Left kidney (tissue), 2 donors: ENCODE results near the gene ANO2. TPM values are rescaled to one million over a fixed set of nuclear protein-coding genes. Genes with fewer than 3 reads are reported as not detected.

ENCODE experiments used
- DNase-seq: peaks from one replicate; pipeline ENCODE4 v3.0.0-alpha.2; 2013
- polyA plus RNA-seq: library from polyadenylated mRNA; unstranded; fragments of 120-200 nt; gene quantifications from one replicate; pipeline ENCODE4 v1.2.1, GENCODE V29; 2013; ENCODE audit not compliant: insufficient read length

ANO2 gene
- polyA plus RNA-seq, 1 donor = 4.9 TPM

DNA sequence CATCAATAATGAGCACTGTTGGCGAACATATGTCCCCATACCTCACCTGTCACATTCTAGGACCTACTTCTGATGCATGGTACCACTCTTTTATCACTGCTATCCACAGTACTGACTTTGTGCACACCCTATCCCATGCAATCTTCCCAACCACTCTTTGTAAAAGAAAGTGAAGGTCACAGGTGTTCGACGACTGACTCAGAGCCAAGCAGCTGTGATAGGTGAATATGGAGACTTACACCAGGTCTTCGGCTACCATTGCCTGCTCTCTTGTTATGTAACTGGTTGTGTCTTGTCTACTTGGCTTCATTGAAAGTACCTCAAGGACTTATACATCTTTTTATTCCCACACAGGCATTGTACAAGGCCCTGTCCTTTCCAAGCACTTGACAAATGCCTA lies 169.0 kb downstream of the ANO2 start:
- DNase-seq = no peak

DNA sequence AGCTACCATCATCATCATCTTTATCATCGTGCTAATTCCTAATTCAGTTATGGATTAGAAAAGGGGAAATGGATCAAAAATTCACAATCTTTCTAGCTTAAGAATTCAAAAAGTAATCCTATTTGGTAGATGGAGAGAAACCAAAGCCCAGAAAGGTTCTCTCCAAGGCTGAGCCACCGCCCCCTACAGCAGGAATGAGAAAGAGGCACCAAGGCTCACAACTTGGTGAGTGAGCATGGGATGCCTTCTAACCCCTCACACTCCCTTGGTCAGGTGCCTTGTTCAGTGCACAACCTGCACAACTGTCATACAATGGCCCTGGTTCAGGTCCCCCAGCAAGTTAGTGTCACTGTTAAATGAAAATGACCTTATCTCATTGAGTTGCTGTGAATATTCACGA lies 171.5 kb downstream of the ANO2 start:
- DNase-seq = no peak

DNA sequence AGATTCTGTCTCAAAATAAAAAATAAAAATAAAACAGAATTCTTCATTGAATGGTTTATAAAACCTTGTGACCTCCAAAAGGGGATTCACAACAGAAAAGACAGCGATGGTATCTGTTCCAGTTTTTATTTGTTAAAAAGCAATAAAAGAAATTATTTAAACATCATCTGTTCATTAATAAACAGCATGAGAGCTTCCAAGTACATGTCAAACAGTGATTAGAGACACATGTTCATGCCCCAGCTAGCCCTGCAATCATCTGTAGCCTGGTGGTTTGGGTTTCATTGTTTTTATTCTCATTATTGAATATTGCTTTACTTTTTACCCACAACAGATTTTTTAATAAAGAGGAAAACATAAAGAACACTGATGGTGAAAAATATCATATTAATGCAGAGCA lies 173.3 kb downstream of the ANO2 start:
- no peak for DNase-seq

DNA sequence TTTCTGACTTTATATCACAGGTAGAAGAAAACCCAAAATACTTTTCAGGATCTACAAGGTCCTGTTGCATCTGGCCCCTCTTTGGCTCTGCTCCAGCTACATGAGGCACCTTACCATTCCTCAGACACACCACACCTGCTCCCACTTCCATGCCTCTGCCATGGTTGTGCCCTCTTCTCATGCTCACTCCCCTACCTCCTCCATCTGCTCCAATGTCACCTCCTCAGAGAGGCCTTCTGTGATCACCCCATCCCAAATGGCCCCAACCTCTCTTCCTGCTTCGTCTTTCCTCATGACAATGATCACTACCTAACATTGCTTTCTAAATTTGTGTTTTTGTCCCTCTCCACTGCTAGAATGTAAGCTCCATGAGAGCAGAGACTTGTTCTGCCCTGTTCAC lies 174.3 kb downstream of the ANO2 start:
- DNase-seq = no peak

DNA sequence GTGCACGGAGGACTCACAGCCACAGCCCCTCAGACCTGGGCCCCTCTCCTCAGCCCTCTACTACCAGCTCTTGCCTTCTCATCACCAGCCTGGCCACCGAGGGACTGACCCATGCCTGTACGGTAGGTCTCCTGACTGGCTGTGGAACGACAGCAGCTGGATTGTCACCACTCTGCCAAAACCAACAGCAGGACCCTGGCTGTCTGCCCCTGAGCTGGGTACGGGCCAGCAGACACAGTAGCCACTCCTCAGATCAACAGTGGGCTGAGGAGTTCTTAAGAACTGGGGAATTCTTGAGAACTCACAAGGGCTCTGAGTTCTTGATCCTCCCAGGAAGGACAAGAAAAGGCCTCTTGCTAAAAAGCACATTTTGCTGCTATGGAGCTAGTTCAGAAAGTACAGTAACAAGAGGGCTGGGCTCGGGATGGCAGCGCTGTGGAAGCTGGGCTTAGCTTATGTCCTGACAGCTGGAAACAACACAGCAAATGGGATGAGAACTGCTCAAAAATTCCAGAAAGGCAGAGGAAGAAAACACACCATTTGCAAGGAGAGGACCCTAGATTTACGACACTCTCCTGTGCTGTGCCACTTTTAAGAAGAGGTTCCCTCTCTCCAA lies 176.4 kb downstream of the ANO2 start:
- no peak for DNase-seq

DNA sequence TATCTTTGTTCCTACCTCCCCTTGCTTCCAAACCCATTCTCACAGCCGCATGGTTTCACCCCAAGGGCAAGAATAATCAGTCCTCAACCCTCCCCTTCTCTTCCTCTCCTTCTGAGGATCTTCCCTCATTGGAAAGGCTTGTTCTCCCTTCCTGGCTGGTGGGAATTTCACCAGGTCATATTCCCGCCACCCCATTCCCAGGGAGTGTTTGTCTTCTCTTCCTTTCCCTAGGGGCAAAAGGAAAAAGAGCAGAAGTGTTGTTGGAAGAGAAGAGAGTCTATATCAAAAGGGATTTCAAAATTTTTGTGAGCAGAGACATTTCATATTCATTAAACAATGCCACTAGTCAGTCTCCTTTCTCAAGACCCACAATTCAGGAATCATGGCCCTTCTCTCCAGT lies 176.9 kb downstream of the ANO2 start:
- no peak for DNase-seq

DNA sequence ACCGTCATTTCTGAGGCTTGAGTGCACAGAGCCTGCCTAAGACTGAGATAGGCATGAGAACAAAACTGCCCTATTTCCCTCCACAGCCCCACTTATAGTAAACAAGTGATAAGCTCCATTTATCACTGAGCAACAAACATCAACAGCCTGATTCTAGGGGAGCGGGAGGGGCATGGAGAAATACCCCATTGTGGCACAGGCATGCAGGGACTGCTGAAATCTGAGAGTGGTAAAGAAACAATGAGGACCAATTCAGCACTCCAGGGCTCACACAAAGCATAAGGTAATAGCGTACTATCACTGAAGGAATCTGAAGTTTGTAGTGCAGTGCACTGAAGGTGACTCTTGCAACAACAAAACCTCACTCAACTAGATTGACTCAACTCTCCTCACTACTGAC lies 186.7 kb downstream of the ANO2 start:
- DNase-seq = no peak

DNA sequence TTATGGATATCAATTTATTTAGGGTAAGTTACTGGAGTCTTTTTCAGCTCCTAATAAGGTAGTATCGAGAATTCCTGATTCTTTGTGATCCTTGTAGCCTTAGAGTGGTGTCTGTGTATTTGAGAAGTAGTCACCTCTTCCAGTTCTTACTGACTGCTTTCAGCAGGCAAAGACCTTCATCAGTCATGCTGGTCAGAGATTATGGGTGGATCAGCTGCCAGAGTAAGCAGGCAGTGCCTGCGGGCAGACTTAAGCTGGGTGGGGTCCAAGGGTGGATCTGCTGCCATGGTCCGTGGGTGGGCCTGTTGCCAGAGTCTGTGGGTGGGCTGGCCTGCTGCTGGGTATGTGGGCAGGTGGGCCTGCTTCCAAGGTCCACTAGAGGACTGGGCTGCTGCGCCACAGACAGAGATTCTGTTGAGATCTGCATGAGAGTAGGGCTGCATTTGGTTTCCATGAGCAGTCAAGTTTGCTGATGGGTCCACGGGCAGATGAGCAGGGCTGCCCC lies 188.7 kb downstream of the ANO2 start:
- DNase-seq = no peak

DNA sequence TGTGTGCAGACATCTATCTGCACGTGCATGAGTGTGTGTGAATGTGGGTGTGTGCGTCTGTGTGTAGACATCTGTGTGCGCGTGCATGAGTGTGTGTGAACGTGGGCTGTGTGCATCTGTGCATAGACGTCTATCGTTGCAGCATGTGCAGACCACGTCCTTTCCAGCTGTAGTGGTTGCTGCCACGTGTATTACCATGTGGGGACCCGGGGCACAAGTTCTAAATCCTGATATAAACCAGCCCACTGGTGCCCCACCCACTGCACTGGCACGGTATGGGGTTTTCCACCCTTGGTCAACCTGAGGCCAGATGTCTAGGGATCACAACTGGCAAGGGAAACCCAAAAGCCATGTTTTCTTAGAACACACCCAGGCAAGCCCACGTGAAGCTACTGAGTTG lies 197.0 kb downstream of the ANO2 start:
- DNase-seq = no peak

DNA sequence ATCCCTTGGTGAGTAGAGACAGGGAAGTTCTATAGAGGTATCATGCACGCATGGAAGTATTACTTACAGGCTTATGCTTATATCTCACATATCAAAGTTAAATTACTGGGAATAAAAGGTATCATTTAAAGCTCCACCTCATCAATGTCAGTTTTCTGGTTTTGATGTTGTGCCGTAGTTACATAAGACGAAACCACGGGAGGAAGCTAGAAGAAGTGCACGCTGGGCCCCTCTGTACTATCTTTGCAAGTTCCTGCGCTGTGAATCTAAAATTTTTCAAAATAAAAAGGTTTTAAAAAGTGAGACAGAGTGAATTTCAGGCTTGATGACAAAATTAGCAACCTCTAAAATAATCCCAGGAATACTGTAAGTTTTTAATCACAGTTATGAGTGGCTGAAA lies 198.1 kb downstream of the ANO2 start:
- DNase-seq = no peak

DNA sequence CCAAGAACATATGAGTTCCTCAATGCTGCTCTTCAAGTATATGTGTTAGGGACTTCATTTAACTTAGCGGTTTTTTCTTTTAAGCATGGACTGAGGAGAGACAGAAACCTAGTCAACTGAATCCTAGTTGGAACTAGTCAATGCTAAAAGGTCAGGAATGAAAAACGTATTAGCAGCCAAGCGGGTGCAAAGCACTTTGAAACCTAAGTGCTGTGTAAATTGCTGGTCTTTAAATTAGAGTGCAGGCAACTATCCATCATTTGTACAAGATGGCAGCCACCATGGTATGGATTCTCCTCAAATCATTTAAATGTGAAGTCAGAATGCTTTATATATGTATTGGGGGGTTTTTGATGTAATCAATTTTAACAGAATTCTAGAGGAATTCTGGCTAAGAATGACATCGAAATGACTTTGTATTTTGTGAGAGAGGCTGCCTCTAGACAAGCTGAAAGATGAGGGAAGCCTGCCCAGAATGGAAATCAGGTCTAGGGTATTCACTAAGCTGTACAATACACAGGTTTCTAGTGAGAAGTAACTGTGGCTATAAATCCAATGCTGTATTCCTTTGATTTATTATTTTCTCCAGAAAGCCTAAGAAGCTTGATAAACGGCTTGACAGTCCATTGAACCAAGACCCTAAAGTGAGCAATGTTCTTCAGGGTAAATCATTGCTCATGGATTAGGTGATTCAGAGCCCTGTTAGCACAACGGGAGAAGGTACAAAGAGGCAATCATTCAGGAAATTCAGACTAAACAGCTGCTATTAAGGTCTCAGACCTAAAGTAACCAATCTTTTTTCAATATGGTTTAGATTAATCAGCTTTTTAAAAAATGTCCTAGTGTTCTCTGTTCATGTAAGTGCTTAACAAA lies 198.8 kb downstream of the ANO2 start:
- no peak for DNase-seq

DNA sequence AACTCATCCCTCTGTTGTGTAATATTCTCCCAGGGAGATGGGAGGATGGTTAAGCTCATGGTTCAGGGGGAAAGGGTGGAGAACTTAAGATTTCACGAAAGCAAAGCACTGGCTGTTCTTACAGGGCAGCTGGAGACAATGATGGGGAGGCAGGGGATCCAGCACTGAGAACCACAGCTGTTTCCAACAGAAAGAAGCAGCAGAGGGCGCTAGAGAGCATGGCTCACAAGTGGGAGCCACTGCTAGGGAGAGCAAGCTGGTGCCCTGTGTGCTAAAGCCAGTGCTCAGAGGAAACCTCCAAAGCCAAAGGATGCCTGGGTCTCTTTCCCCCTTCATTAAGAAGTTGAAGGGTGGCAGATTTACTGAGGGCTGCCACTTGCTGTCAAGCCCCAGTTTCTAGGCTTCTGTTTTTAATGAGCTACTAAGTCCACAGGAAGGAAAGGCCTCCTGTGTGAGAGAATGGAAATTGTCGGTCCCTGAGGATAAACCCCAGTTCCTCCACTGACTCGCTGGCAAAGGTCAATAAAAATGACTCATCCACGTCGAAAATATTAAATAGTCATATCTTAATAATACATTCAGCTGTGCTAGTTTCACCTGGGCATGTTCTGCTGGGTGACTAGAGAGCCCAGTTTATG lies 199.7 kb downstream of the ANO2 start:
- DNase-seq = peak; percentile 70

DNA sequence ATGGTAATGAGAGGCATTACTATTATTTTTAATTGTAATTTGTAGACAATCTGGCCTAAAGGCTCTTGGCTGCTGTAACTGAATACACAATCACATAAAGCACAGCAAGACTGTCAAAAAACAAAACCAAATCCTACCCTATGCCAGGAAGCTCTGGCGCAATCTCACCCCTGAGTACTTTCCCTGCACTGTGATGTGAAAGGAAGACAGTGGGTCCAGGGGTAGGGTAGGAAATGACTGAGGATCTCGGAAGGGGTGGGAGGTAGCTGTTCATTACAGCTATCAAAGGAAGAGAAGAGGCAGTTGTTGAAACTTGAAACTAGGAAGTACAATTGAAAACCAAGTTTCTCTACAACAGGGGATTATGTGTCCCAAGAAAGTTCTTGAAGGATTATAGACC lies 202.8 kb downstream of the ANO2 start:
- no peak for DNase-seq

DNA sequence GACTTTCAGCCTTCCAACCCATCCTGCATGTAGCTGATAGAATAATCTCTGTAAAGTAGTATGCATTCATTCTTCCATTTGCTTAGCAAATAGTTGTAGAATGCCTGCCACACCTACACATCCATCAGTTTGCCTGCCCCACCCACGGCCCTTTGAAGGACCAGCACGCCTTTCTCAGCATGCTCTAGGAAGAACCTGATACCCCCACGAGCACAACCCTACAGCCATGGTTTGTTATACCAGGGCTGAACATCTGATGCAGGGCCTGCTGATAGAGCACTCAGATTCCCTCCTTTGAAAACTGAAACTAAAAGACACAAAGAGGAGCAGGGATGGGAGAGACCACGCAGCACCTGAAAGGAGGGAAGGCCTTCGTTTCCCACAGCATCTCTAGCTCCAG lies 205.1 kb downstream of the ANO2 start:
- no peak for DNase-seq

DNA sequence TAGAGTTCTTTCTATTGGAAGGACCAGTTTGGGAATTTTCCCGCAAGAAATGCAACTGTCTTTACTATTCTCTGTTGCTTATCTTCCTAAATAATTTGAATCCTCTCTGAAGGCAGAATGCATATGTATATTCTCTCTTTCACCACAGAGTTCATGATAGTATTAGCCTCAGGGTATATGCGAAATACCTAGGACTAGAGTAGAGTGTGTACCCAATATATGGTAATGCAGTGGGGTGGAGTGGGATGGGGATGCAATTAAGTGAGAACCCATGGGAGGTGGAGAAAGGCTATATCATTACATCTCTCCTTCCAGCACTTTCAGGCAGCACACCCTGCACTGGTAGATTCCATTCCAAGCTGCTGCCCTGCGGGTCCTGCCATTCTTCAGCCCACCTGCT lies 207.3 kb downstream of the ANO2 start:
- no peak for DNase-seq

DNA sequence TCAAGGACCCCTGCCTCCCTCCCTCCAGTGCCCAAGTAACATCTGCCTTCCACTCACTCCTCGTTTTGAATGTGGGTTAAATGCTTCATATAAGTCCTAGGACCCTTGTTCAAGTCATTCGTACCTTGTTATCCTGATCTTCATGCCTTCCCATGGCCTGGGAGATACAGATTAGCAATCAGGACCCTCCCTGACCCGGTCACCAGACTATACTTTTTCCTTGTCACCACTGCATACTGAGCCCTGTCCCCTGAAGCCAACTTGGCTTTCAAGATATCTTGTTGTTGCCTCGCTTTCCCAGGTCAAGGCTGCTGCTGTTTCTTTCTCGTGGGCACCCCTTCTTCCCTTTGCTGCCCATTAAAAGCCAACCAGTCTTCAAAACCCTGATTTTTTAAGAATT lies 208.5 kb downstream of the ANO2 start:
- DNase-seq = no peak

DNA sequence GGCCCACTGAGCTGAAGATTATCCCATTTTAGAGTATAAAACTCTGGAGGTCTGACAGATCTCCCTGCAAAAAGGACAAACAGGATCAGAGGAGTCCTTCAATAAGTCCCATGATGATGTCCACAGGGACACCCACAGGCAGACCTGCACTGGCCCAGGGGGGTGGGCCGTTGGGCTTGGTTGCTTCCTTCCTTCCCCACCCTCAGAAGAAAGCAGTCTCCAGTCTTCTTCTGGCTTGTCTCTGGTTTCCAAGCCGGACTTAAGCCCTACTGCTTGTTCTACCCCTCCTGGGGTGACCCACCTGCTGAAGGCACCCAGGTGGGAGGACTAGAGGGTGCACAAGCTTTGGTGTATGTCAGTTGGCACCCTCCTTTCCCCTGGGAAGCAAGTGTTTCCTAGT lies 209.0 kb downstream of the ANO2 start:
- no peak for DNase-seq

DNA sequence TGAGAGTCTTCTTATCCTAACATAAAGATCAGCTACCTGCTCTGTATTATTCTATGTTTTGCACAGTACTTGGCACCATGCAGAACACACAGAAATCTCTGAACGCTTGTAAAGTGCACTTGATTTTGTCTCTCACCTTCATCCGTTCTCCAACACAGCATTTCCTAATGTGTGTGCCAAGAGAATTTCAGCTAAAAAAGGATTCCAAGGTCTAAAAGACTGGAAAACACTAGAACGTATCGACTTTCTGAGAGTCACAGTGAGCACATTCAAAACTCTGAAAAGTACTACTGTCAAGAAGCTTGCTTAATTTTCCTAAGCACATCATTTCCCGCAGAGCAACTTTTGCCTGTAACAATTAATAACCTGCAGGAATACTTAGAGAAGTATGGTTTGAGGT lies 211.1 kb downstream of the ANO2 start:
- DNase-seq = no peak

DNA sequence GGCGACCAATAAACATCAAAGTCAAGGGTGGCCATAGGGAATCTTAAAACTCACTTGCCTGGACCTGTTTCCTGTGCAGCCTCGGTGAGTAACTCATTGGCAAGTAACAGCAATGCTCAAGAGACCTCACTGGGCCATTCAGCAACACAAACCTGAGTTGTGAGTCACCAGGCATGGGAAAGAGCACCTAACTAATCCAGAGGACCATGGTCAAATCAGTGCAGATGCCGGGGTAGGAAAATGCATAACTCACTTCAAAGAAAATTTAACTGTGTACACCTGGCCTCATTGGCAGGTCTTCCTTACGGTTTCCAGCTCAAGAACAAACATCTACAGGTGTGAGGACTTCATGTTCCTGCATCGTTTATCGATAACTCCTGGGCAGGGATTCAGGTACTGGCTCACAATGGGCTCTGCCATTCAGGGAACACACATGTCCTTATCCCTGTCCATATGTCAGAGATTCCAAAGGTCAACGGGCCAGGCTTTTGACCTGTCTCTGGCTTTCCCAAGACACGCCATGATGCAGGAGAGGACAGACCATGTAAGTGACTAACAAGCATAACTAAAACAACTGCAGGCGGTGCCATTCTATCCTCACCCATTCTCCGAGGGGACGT lies 211.8 kb downstream of the ANO2 start:
- no peak for DNase-seq

DNA sequence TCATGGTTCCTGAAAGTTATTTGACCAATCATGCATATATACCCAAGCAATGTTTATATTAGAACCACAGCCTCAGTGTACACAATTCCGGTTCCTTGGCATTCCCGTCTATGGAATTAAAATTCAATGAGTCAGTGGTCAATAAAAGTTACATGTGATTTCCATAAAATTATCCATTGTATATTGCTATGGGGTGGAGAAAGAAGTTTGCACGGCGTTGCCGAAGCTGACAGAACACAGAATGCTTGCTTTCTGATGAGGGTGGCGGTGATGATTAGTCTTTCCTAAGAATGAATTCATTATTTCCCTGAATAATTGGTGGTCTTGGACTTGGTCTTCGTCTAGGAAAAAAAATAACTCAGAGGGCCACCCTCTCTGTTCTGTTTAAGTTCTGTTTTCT lies 214.1 kb downstream of the ANO2 start:
- DNase-seq = no peak

DNA sequence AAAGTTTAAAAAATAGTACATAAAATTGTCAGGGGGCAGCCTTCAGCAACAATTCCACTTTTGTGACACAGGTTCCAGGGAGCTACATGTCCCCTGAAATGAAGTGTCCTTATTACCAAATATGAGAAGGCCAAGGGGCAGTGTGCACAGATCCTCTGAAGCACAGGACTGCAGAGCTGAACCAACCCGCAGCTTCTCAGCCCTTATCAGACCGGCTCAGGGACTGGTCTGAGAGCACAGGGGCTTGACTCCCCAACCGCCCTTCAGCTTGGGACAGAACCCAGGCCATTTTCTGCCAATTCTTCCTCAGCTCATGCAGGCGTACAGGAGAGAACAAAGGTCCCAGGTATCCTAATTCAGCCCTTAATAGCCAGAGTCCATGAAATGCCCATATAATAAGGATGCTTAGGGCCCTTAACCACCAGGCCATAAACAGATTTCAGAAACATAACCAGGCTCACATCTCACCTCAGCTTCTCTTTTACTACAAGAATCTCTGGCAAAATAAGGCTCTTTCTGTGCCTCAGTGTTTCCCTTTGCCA lies 221.3 kb downstream of the ANO2 start:
- no peak for DNase-seq

DNA sequence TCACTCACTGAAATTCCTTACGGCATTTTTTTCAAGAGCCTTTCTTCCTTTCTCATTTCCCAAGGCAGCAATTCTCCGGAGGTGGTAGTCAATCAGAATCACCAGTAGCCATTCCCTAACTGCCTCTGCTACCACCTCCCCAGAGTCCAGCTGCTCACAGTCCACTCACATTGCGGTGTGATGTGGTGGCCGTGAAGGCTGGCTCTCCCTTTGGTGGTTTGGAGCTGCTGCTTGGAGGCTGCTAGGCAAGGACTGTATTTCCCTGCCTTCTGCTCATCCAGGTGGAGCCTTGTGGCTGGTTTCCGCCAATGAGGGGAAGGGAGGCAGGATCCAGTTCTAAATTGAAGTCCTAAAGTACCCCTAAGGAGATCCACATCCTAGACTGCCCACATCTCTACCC lies 222.0 kb downstream of the ANO2 start:
- DNase-seq = no peak
